Natural killer cell treated with Interleukin-12 subunit alpha and Interleukin-12 subunit beta and Interleukin-15 and Interleukin-18, amount 100 ng/mL, for 72 hours (primary cell): ENCODE results near the gene LRRC9. TPM values are rescaled to one million over a fixed set of nuclear protein-coding genes. Genes with fewer than 3 reads are reported as not detected.
"Not testable (repeated sequence)": the region's sequence is repeated elsewhere in the genome, so short reads cannot be mapped to it uniquely, and the experiment has no call there.

ENCODE experiments used
- ATAC-seq, 2 donors: fragments of 150-1000 bp; cut with Tn5 transposase in 1 of 2; sonication (Bioruptor Pico), chemical (Tn5 transposase) in 1 of 2; 2 replicates each; pipeline ENCODE4 v1.10.0; 2021
- DNase-seq: peaks from one replicate; pipeline ENCODE4 v3.0.0; 2022; ENCODE audit warnings: low spot score
- H3K27ac Mint-ChIP-seq, 2 donors: 1 replicate in 1 of 2; 2 replicates in 1 of 2; pipeline ENCODE4 v1.8.0; 2022; ENCODE audit warnings: mixed read lengths in 2 of 2, mild to moderate bottlenecking in 1 of 2, moderate library complexity in 1 of 2
- H3K27me3 Mint-ChIP-seq, 2 donors: 1 replicate in 1 of 2; 2 replicates in 1 of 2; pipeline ENCODE4 v1.8.0; 2022; ENCODE audit warnings: mixed read lengths in 2 of 2
- H3K36me3 Mint-ChIP-seq: one replicate; pipeline ENCODE4 v1.8.0; 2022; ENCODE audit warnings: mixed read lengths
- H3K4me1 Mint-ChIP-seq, 2 donors: 1 replicate in 1 of 2; 2 replicates in 1 of 2; pipeline ENCODE4 v1.8.0; 2022; ENCODE audit warnings: low read depth in 2 of 2, mixed read lengths in 2 of 2, mild to moderate bottlenecking in 1 of 2
- H3K4me3 Mint-ChIP-seq: one replicate; pipeline ENCODE4 v1.8.0; 2022; ENCODE audit warnings: mixed read lengths
- H3K9me3 Mint-ChIP-seq: 2 replicates; pipeline ENCODE4 v1.8.0; 2022; ENCODE audit warnings: mixed read lengths
- total RNA-seq, 2 donors: library from RNA; stranded (reverse); gene quantifications; one replicate each; pipeline ENCODE4 v1.2.3, GENCODE V29; 2022

Gene LRRC9
- total RNA-seq, 2 donors from 2014 or later = not detected

DNA sequence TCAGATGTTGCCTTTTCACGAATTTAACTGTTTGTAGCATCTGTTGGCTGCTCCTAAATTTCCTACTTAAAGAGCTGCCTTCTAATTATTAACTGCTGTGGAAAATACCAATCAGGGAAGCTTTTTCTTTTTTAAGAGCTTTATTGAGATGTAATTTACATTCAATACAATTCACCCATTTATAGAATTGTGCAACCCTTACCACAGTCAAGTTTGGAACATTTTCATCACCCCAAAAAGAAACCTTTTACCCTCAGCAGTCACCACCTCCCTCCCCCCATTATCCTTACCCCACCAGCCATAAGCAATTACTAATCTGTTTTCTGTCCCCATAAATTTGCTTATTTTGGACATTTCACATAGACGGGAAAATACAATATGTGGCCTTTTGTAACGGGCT lies 173.1 kb downstream of the LRRC9 start:
- no peaks in the 10 kb centered on the region for H3K9me3 Mint-ChIP-seq
- H3K27me3 Mint-ChIP-seq = peaks cover 0 to 6% of the 10 kb centered on the region in 2 donors
- peak overlapping the region; percentile 87 to 98 for H3K27ac Mint-ChIP-seq
- ATAC-seq = no peak
- H3K4me1 Mint-ChIP-seq = peaks cover 38 to 41% of the 10 kb centered on the region in 2 donors
- H3K36me3 Mint-ChIP-seq = peaks cover 10% of the 10 kb centered on the region
- peak overlapping the region; percentile 93 for H3K4me3 Mint-ChIP-seq
- DNase-seq = no peak

DNA sequence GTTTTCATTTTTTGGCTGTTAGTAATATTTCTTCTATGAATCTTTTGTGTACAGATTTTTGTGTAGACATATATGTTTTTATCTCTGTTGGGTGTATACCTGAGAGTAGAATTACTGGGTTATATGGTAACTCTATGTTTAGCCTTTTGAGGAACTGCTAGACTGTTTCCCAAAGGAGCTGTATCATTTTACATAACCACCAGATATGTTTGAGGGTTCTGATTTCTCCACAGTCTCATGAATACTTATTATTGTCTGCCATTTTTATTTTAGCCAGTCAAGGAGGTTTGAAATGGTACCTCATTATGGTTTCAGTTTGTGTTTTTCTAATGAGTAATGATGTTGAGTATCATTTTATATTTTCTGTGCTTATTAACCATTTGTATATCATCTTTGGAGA lies 173.7 kb downstream of the LRRC9 start:
- ATAC-seq (no peak), DNase-seq (no peak)
- Mint-ChIP-seq H3K27ac (peak overlapping the region; percentile 87 to 98), H3K9me3 (no peaks in the 10 kb centered on the region), H3K4me3 (peak overlapping the region; percentile 93), H3K27me3 (peaks cover 0 to 6% of the 10 kb centered on the region in 2 donors), H3K36me3 (peaks cover 10% of the 10 kb centered on the region), H3K4me1 (peaks cover 41 to 42% of the 10 kb centered on the region in 2 donors)

DNA sequence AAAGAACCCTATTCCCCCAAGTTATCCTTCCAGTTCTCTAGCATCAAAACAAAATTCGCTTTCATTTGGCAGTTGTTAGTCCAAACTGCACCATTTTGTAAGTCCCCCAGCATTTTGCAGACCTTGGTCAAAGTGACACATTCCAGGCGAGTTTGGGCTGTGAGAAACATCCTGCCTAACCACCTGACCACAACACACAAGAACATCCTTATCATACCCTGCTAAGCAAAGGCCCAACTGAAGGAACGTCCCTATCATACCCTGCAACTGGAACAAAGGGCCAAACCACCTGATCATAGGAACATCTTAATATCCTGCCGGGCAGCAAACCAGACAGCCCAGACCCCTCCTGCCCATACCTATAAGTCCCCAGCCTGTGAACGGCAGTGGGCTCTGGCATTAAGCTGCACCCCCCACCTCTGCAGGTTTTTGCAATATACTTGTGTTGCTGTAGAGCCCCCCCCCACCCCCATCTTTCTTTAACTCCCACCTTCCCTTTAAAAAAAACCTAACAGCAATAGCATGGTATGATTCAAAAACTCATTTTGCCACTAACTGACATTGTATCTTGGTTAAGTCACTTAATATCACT lies 174.5 kb downstream of the LRRC9 start:
- ATAC-seq (peak in 1 of 2 donors; percentile 54), DNase-seq (peak; percentile 72)
- Mint-ChIP-seq H3K9me3 (no peaks in the 10 kb centered on the region), H3K4me1 (peaks cover 41 to 42% of the 10 kb centered on the region in 2 donors), H3K4me3 (peak overlapping the region; percentile 93), H3K27ac (peak overlapping the region; percentile 87 to 98), H3K36me3 (peaks cover 10% of the 10 kb centered on the region), H3K27me3 (peaks cover 0 to 3% of the 10 kb centered on the region in 2 donors)

DNA sequence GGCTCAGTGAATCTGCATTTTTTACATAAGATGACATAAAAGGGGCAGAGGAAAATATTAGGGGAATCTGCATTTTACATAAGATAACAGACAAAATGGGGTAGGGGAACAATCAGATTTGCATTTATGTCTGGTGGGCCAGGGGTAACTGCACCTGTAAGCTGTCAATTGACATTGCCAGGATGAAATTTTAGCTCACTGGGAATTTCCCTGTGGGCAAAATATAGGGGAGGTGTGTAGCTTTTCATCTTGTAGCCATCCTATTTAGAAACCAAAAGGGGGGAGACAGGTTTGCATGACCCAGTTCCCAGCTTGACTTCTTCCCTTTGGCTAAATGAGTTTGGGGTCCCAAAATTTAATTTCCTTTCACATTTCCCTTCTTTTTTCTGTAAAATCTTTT lies 175.3 kb downstream of the LRRC9 start:
- no peak for DNase-seq
- Mint-ChIP-seq H3K4me1 (peaks cover 45 to 46% of the 10 kb centered on the region in 2 donors), H3K27me3 (peaks cover 0 to 3% of the 10 kb centered on the region in 2 donors), H3K4me3 (peak overlapping the region; percentile 93), H3K36me3 (peaks cover 10% of the 10 kb centered on the region), H3K9me3 (no peaks in the 10 kb centered on the region), H3K27ac (peak overlapping the region; percentile 87 to 98)
- no peak for ATAC-seq

DNA sequence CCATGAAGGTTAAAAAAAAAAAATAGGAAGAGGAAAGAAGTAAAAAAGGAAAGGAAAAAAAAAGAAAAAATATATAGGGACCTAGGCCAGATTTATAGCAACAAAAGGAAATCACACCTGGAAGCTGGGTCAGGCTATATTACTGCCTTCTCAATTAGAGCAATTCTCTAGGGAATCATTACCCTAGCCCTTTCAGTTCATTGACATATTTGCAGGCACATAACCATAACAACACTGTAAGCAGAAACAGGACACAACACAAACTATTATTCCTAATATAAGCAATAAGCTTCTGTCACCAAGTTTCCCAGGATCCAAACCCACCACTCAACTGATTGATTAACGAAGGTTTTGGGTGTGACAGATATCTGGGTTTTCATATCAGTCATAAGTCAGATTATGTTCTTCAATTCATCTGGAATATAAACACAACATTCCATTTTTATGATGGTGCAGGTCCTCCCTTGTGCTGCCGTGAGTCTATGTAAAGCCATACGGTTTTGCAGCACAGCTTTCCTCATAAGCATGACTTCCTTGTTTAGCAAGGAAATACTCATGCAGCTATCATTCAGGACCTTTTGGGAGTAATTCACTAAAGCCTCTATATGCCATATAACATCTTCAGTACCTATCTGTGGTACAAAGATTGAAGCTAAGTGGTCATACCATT lies 176.0 kb downstream of the LRRC9 start:
- ATAC-seq (no peak), DNase-seq (no peak)
- Mint-ChIP-seq H3K9me3 (no peaks in the 10 kb centered on the region), H3K4me1 (peaks cover 45% of the 10 kb centered on the region in 2 donors), H3K27me3 (no peaks in the 10 kb centered on the region), H3K36me3 (peaks cover 12% of the 10 kb centered on the region), H3K4me3 (peak overlapping the region; percentile 93), H3K27ac (peak overlapping the region; percentile 87 to 98)

DNA sequence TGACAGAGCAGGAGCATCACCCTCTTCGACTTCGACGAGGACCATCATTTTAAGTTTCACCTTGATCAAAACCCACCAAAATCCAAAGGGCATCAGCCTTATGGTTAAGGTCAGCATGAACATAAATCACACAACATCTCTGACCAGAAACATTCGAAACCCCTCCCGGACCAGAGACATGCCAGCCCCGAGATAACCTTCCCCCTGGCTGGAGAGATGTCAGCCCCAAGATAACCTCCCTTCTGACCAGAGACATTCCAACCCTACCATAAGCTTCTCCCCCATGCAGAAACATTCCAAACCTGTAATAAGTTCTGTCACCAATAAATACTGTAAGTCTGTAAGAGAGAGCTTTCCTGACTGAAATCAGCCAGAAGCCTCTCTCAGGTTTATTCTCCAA lies 178.0 kb downstream of the LRRC9 start:
- H3K27ac Mint-ChIP-seq = peak overlapping the region in 1 of 2 donors; percentile 58
- no peaks in the 10 kb centered on the region for H3K9me3 Mint-ChIP-seq
- H3K36me3 Mint-ChIP-seq = peaks cover 15% of the 10 kb centered on the region
- DNase-seq = no peak
- no peak overlapping the region for H3K4me3 Mint-ChIP-seq
- ATAC-seq = no peak
- H3K27me3 Mint-ChIP-seq = no peaks in the 10 kb centered on the region
- peaks cover 42 to 51% of the 10 kb centered on the region in 2 donors for H3K4me1 Mint-ChIP-seq

DNA sequence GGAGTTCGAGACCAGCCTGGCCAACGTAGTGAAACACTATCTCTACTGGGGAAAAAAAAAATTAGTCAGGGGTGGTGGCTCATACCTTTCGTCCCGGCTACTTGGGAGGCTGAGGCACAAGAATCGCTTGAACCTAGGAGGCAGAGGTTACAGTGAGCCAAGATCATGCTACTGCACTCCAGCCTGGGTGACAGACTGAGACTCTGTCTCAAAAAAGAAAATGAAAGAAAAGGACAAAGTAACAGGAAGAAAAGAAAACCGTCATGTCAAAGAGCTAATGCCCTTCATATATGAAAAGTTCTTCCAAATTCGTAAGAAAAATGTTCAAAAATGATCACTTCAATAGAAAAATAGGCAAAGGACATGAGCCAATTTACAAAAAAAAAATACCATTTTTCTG lies 179.9 kb downstream of the LRRC9 start:
- not testable (repeated sequence) for H3K36me3 Mint-ChIP-seq, ATAC-seq, H3K27me3 Mint-ChIP-seq, DNase-seq, H3K9me3 Mint-ChIP-seq
- Mint-ChIP-seq H3K4me3 (peak overlapping the region; percentile 67), H3K4me1 (peaks cover 29 to 39% of the 10 kb centered on the region in 2 donors), H3K27ac (peak overlapping the region; percentile 41 to 95)

DNA sequence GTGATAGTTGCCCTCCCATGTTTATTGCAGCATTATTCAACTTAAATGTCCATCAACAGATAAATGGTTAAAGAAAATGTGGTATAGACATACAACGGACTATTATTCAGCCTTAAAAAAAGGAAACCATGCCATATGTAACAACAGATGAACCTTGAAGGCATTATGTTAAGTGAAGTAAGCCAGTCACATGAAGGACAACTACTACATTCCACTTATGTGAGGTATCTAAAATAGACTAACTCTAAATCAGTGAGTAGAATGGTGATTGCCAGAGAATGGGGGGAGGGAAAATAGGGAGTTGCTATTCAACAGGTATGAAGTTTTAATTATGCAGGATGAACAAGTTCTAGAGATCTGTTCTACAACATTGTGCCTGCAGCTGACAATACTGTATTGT lies 181.8 kb downstream of the LRRC9 start:
- Mint-ChIP-seq H3K9me3 (no peaks in the 10 kb centered on the region), H3K4me3 (no peak overlapping the region), H3K4me1 (peaks cover 23 to 42% of the 10 kb centered on the region in 2 donors), H3K27ac (no peak overlapping the region), H3K36me3 (peaks cover 9% of the 10 kb centered on the region), H3K27me3 (no peaks in the 10 kb centered on the region)
- ATAC-seq (no peak), DNase-seq (no peak)

DNA sequence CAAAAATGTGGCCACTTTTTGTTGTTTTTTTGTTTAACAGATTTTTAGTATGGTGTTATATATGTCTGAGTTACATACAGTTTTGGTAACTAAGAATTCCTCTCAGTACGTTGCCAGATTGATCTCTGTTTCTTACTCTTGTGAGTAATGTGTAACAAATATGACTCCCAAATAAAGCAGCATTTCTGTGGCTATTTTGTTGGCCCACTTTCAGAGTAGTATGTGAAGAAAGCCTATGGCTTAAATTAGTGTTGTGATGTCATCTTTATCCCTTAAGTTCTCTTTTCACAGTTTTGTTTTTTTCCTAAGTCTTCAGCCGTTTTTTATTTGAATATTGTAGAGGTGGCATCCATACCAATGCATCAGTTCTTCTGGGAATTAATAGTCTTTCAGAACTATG lies 182.4 kb downstream of the LRRC9 start:
- Mint-ChIP-seq H3K36me3 (peaks cover 9% of the 10 kb centered on the region), H3K4me3 (no peak overlapping the region), H3K27ac (no peak overlapping the region), H3K4me1 (peaks cover 23 to 42% of the 10 kb centered on the region in 2 donors), H3K9me3 (no peaks in the 10 kb centered on the region), H3K27me3 (no peaks in the 10 kb centered on the region)
- no peak for ATAC-seq
- no peak for DNase-seq

DNA sequence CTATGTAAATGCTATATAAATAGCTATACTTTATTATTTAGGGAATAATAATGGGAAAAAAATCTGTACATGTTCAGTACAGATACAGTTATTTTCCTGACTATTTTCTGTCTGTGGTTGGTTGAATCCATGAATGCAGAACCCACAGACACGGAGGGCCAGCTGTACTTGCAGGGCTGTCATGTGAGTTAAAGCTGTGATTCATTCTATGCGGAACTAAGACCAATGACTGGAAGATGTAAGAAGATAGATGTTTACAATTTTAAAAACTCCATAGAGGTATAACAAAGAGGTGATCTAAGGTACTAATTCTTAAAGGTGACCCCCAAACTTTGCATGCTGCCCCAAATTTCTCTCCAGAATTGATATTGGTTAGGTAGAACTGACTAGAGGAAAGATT lies 186.4 kb downstream of the LRRC9 start:
- Mint-ChIP-seq H3K4me1 (peaks cover 21 to 39% of the 10 kb centered on the region in 2 donors), H3K27me3 (no peaks in the 10 kb centered on the region), H3K27ac (peak overlapping the region in 1 of 2 donors; percentile 65), H3K4me3 (no peak overlapping the region), H3K9me3 (no peaks in the 10 kb centered on the region), H3K36me3 (peaks cover 12% of the 10 kb centered on the region)
- ATAC-seq (no peak), DNase-seq (no peak)

DNA sequence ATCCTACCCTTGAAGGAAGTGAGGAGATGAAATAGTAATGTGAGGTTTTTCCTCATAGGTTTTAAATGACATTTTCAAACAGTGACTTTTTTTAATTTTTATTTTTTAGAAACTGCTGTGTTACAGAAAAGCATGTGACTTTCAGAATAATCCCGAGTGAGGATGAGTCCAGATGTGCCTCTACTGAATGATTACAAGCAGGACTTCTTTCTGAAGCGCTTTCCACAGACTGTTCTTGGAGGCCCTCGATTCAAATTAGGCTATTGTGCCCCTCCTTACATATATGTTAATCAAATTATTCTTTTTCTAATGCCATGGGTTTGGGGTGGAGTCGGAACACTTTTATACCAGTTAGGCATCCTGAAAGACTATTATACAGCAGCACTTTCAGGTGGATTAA lies 187.5 kb downstream of the LRRC9 start:
- Mint-ChIP-seq H3K27me3 (no peaks in the 10 kb centered on the region), H3K4me1 (peaks cover 21 to 33% of the 10 kb centered on the region in 2 donors), H3K4me3 (no peak overlapping the region), H3K36me3 (peaks cover 12% of the 10 kb centered on the region), H3K27ac (peak overlapping the region in 1 of 2 donors; percentile 31), H3K9me3 (no peaks in the 10 kb centered on the region)
- ATAC-seq = no peak
- DNase-seq = no peak

DNA sequence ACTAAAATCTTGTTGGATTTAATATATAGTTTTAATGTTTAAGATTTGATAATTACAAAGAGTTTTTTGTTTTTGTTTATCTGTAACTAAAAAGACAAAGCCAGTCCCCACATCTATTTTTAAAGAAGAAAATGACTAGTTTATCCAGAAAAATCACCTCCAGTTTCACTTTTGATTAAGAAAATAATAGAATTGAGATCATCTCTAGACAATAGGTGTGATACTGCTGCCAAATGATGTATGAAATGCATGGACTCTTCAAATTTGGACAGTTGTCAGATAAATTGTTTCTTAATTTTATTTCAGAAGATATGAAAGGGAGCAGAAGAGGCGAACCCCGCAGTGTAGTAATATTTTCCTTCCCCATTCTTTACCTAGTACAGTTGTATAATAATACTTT lies 191.8 kb downstream of the LRRC9 start:
- DNase-seq = no peak
- H3K4me1 Mint-ChIP-seq = peaks cover 24 to 27% of the 10 kb centered on the region in 2 donors
- H3K27ac Mint-ChIP-seq = no peak overlapping the region
- H3K36me3 Mint-ChIP-seq = peaks cover 18% of the 10 kb centered on the region
- H3K4me3 Mint-ChIP-seq = no peak overlapping the region
- no peak for ATAC-seq
- no peaks in the 10 kb centered on the region for H3K9me3 Mint-ChIP-seq
- no peaks in the 10 kb centered on the region for H3K27me3 Mint-ChIP-seq
